T-cell (primary cell): Measurements from ENCODE around the gene SLC39A1. TPM values are rescaled to one million over a fixed set of nuclear protein-coding genes. Genes with fewer than 3 reads are reported as not detected.
A peak's percentile ranks its signal among the peaks of the same experiment; 100 is the strongest.
"Not testable (repeated sequence)": the region's sequence is repeated elsewhere in the genome, so short reads cannot be mapped to it uniquely, and the experiment has no call there.

Source experiments
- ATAC-seq, 4 experiments: fragments of 200-7000 bp in 3 of 4; fragments of 150-1000 bp in 1 of 4; cut with Tn5 transposase; replicated peaks in 1 of 4; 1 replicate in 3 of 4; 2 replicates in 1 of 4; pipeline ENCODE4 v1.10.0; 2021; ENCODE audit warnings: moderate library complexity in 3 of 4, mild to moderate bottlenecking in 2 of 4, moderate number of reproducible peaks in 1 of 4
- CTCF ChIA-PET, 2 donors: fragments of 300-600 bp; sonication (Branson Sonifier 250); formaldehyde crosslinking; loops; one replicate each; lab custom pipeline; 2022; ENCODE audit warnings: antibody characterized with exemption in 2 of 2; lab: Charles Lee
- POLR2A ChIA-PET, 2 donors: fragments of 300-600 bp; sonication (Branson Sonifier 250); formaldehyde crosslinking; loops; one replicate each; lab custom pipeline; 2022; ENCODE audit warnings: antibody characterized with exemption in 2 of 2; lab: Charles Lee
- DNase-seq, 35 experiments: peaks; one replicate each; pipeline versions ENCODE4 v3.0.0 to v3.0.0-alpha.2; 2013 to 2023
- H3K27ac ChIP-seq: one replicate; pipeline ENCODE4 v1.5.1; 2013; ENCODE audit warnings: low read length
- H3K27me3 ChIP-seq, 2 experiments: replicated peaks in 1 of 2; 1 replicate in 1 of 2; 2 replicates in 1 of 2; pipeline versions ENCODE4 v1.6.1 to v1.7.0; 2013; ENCODE audit warnings: low read length in 1 of 2, mixed read lengths in 1 of 2; ENCODE audit not compliant: control insufficient read depth in 2 of 2, insufficient read depth in 2 of 2; ENCODE audit errors: extremely low read depth in 1 of 2
- H3K36me3 ChIP-seq, 2 donors: 1 replicate in 1 of 2; 2 replicates in 1 of 2; pipeline versions ENCODE4 v1.6.1 to v1.7.0; 2013; ENCODE audit warnings: low read length in 1 of 2; ENCODE audit not compliant: control insufficient read depth in 2 of 2, insufficient read depth in 1 of 2; ENCODE audit errors: extremely low read depth in 1 of 2
- H3K4me1 ChIP-seq, 2 experiments: 1 replicate in 1 of 2; 2 replicates in 1 of 2; pipeline versions ENCODE4 v1.6.1 to v1.7.0; 2013; ENCODE audit warnings: low read length in 2 of 2, mixed read lengths in 1 of 2; ENCODE audit not compliant: insufficient read depth in 2 of 2, control insufficient read depth in 1 of 2; ENCODE audit errors: extremely low read depth in 1 of 2
- H3K4me3 ChIP-seq, 2 donors: 1 replicate in 1 of 2; 2 replicates in 1 of 2; pipeline versions ENCODE4 v1.5.1 to v1.7.0; 2013; ENCODE audit warnings: mild to moderate bottlenecking in 2 of 2, low read length in 1 of 2, moderate library complexity in 1 of 2; ENCODE audit not compliant: control insufficient read depth in 1 of 2; ENCODE audit errors: extremely low read depth in 1 of 2
- H3K9me3 ChIP-seq: 2 replicates; pipeline ENCODE4 v1.7.0; 2013
- H3K27ac Mint-ChIP-seq, 2 donors: one replicate each; pipeline ENCODE4 v1.8.0; 2020 to 2021; ENCODE audit warnings: mild to moderate bottlenecking in 2 of 2, mixed read lengths in 2 of 2
- H3K27me3 Mint-ChIP-seq, 2 donors: one replicate each; pipeline ENCODE4 v1.8.0; 2021 to 2022; ENCODE audit warnings: mixed read lengths in 2 of 2
- H3K36me3 Mint-ChIP-seq: one replicate; pipeline ENCODE4 v1.8.0; 2021; ENCODE audit warnings: mixed read lengths
- H3K4me1 Mint-ChIP-seq, 3 donors: one replicate each; pipeline ENCODE4 v1.8.0; 2020 to 2022; ENCODE audit warnings: mixed read lengths in 3 of 3, mild to moderate bottlenecking in 1 of 3
- H3K4me3 Mint-ChIP-seq, 3 donors: one replicate each; pipeline ENCODE4 v1.8.0; 2020 to 2022; ENCODE audit warnings: mild to moderate bottlenecking in 3 of 3, mixed read lengths in 3 of 3, moderate library complexity in 3 of 3
- H3K9me3 Mint-ChIP-seq, 3 donors: one replicate each; pipeline ENCODE4 v1.8.0; 2020 to 2022; ENCODE audit warnings: mixed read lengths in 3 of 3
- WGBS: methylation state at CpG from one replicate; pipeline ENCODE4 v1.1.5; 2013; ENCODE audit warnings: missing lambda C conversion rate; ENCODE audit not compliant: insufficient coverage; 5-methylcytosine and 5-hydroxymethylcytosine counted together
- total RNA-seq, 35 experiments: library from RNA in 6 of 35; stranded (reverse) in 6 of 35; fragments of 120-200 nt in 1 of 35; gene quantifications; one replicate each; pipeline versions ENCODE4 v1.2.1 to v1.2.4 and lab custom pipeline; 2013 to 2026

Gene SLC39A1
- total RNA-seq, 5 donors from 2014 or later (not counting 1 experiment from before 2014, with no cell fraction given): 15.1 to 22.0 (median 16.4) TPM

GRCh38 chr1:153987621-153988020, 24.3 kb upstream of the SLC39A1 start:
- no peaks in the 10 kb centered on the region for H3K9me3 Mint-ChIP-seq
- H3K4me3 Mint-ChIP-seq: peak overlapping the region in 1 of 3 donors; percentile 69
- CTCF ChIA-PET: interaction anchor here (0.7 to 2.2 kb wide), 11 partner anchors 10 to 354 kb away, joined by 3 to 14 read pairs (median 6); partner anchors contain the start of genes CHTOP (in 1 of the 2), ILF2 (in 1 of the 2) and JTB (in 1 of the 2)
- peaks cover 39 to 50% (median 45%) of the 10 kb centered on the region in 3 donors for H3K4me1 Mint-ChIP-seq
- ATAC-seq (no peak), DNase-seq (no peak)
- peaks cover 0 to 7% of the 10 kb centered on the region in 2 experiments for H3K27me3 ChIP-seq
- peak overlapping the region; percentile 84 to 90 for H3K27ac Mint-ChIP-seq
- WGBS: 100% methylated on average over 2 of the region's 8 CpGs
- H3K36me3 ChIP-seq: peaks cover 0 to 11% of the 10 kb centered on the region in 2 donors
- H3K27ac ChIP-seq: no peak overlapping the region
- H3K9me3 ChIP-seq: no peaks in the 10 kb centered on the region
- H3K4me3 ChIP-seq: no peak overlapping the region
- peaks cover 9 to 16% of the 10 kb centered on the region in 2 donors for H3K27me3 Mint-ChIP-seq
- H3K36me3 Mint-ChIP-seq: peaks cover 17% of the 10 kb centered on the region
- H3K4me1 ChIP-seq: peaks cover 15 to 30% of the 10 kb centered on the region in 2 experiments
- POLR2A ChIA-PET: interaction anchor here (0.6 kb wide), 2 partner anchors 11 to 182 kb away, joined by 3 to 13 read pairs; no protein-coding TSS in a partner anchor

GRCh38 chr1:153985941-153986761, 22.8 kb upstream of the SLC39A1 start, which contains the start of gene RAB13:
Gene RAB13, minus strand, starts transcription at chr1:153986339. Its CDS starts 103 bp downstream, at chr1:153986236.
- 39% methylated on average over 12 of the region's 32 CpGs for WGBS
- Mint-ChIP-seq H3K36me3 (peaks cover 4% of the 10 kb centered on the region), H3K4me1 (peaks cover 25 to 36% (median 30%) of the 10 kb centered on the region in 3 donors), H3K27me3 (peaks cover 9 to 16% of the 10 kb centered on the region in 2 donors), H3K27ac (peak within 1 kb of the TSS; percentile 84 to 90), H3K9me3 (no peaks in the 10 kb centered on the region), H3K4me3 (peak within 1 kb of the TSS; percentile 55 to 69 (median 61))
- Histone ChIP-seq H3K27ac (peak within 1 kb of the TSS; percentile 73), H3K36me3 (no peaks in the 10 kb centered on the region), H3K27me3 (peaks cover 0 to 7% of the 10 kb centered on the region in 2 experiments), H3K4me1 (peaks cover 3 to 18% of the 10 kb centered on the region in 2 experiments), H3K4me3 (peak within 1 kb of the TSS in 1 of 2 donors; percentile 17), H3K9me3 (no peaks in the 10 kb centered on the region)
- ATAC-seq: no peak
- POLR2A ChIA-PET: interaction anchor here (0.6 to 0.7 kb wide), 3 partner anchors 13 to 286 kb away, joined by 3 to 4 read pairs (median 3); partner anchors contain the start of gene HAX1 (in 1 of the 2)
- CTCF ChIA-PET: interaction anchor here (0.6 to 2.2 kb wide), 19 partner anchors 9 to 1014 kb away, joined by 3 to 14 read pairs (median 5); partner anchors contain the start of genes JTB (in 2 of the 2), CHTOP (in 1 of the 2) and CREB3L4 (in 1 of the 2)
- no peak for DNase-seq

- H3K36me3 Mint-ChIP-seq: peaks cover under 1% of the 10 kb centered on the region
- H3K4me1 Mint-ChIP-seq: peaks cover 23 to 29% (median 25%) of the 10 kb centered on the region in 3 donors
- H3K27ac Mint-ChIP-seq: peak overlapping the region; percentile 12 to 50
- DNase-seq: no peak
- H3K4me3 Mint-ChIP-seq: peak overlapping the region; percentile 54 to 69 (median 55)
- H3K27me3 ChIP-seq: peaks cover 0 to 7% of the 10 kb centered on the region in 2 experiments
- H3K27me3 Mint-ChIP-seq: peaks cover 9 to 13% of the 10 kb centered on the region in 2 donors
- H3K9me3 Mint-ChIP-seq: no peaks in the 10 kb centered on the region
- ChIA-PET POLR2A (interaction anchor here (0.6 to 0.7 kb wide), 2 partner anchors 8 to 22 kb away, joined by 3 read pairs; partner anchors contain the start of genes JTB (in 1 of the 2) and SLC39A1 (in 1 of the 2)), CTCF (interaction anchor here (0.6 to 2.2 kb wide), 5 partner anchors 8 to 193 kb away, joined by 3 to 14 read pairs (median 3); partner anchors contain the start of gene JTB (in 1 of the 2))
- H3K4me1 ChIP-seq: peaks cover 2 to 18% of the 10 kb centered on the region in 2 experiments
- no peak for ATAC-seq
- WGBS: 85% methylated on average over 5 of the region's 7 CpGs
- H3K27ac ChIP-seq: no peak overlapping the region
- H3K36me3 ChIP-seq: no peaks in the 10 kb centered on the region
- H3K4me3 ChIP-seq: no peak overlapping the region
- H3K9me3 ChIP-seq: no peaks in the 10 kb centered on the region
Measured at GRCh38 chr1:153985341-153985912, 22.1 kb upstream of the SLC39A1 start.

- Mint-ChIP-seq H3K4me1 (peaks cover 19 to 22% (median 19%) of the 10 kb centered on the region in 3 donors), H3K27me3 (peaks cover 9 to 13% of the 10 kb centered on the region in 2 donors), H3K4me3 (no peak overlapping the region), H3K9me3 (no peaks in the 10 kb centered on the region), H3K27ac (no peak overlapping the region), H3K36me3 (no peaks in the 10 kb centered on the region)
- H3K27ac ChIP-seq: no peak overlapping the region
- CTCF ChIA-PET: interaction anchor here in 1 of 2 donors (1.3 kb wide), 1 partner anchor 161 kb away, joined by 3 read pairs; no protein-coding TSS in a partner anchor
- peaks cover 2 to 12% of the 10 kb centered on the region in 2 experiments for H3K4me1 ChIP-seq
- DNase-seq: no peak
- POLR2A ChIA-PET: interaction anchor here in 1 of 2 donors (0.6 kb wide), 2 partner anchors 8 to 21 kb away, joined by 3 read pairs; partner anchors contain the start of gene SLC39A1
- H3K27me3 ChIP-seq: peaks cover 0 to 7% of the 10 kb centered on the region in 2 experiments
- H3K4me3 ChIP-seq: no peak overlapping the region
- no peaks in the 10 kb centered on the region for H3K9me3 ChIP-seq
- H3K36me3 ChIP-seq: no peaks in the 10 kb centered on the region
- no peak for ATAC-seq
- WGBS: 100% methylated on average over 2 of the region's 6 CpGs
Measured at GRCh38 chr1:153984123-153984894, 21.0 kb upstream of the SLC39A1 start.

- H3K9me3 ChIP-seq, DNase-seq, ATAC-seq, H3K9me3 Mint-ChIP-seq, H3K36me3 Mint-ChIP-seq, H3K27ac Mint-ChIP-seq, H3K4me3 ChIP-seq, H3K27ac ChIP-seq, H3K27me3 ChIP-seq, H3K36me3 ChIP-seq, CTCF ChIA-PET, H3K4me3 Mint-ChIP-seq: not testable (repeated sequence)
- peaks cover 7 to 18% of the 10 kb centered on the region in 2 experiments for H3K4me1 ChIP-seq
- Mint-ChIP-seq H3K4me1 (peaks cover 26 to 33% (median 29%) of the 10 kb centered on the region in 3 donors), H3K27me3 (peaks cover 9 to 13% of the 10 kb centered on the region in 2 donors)
- WGBS: no CpG with 5 or more reads among the region's 2 CpGs
- POLR2A ChIA-PET: interaction anchor here in 1 of 2 donors (0.6 kb wide), 1 partner anchor 89 kb away, joined by 7 read pairs; no protein-coding TSS in a partner anchor
Measured at GRCh38 chr1:153981735-153982134, 18.4 kb upstream of the SLC39A1 start.
